Panc1 (cell line): ENCODE data around the gene CCDC92B. TPM values are rescaled to one million over a fixed set of nuclear protein-coding genes. Genes with fewer than 3 reads are reported as not detected.

Source experiments
- ATAC-seq: fragments of 200-7000 bp; cut with Tn5 transposase; 2 replicates; pipeline ENCODE4 v1.9.1; 2020; ENCODE audit warnings: mild to moderate bottlenecking, moderate library complexity
- BruUV-seq: library from RNA; stranded (reverse); fragments of 400-500 nt; replicated peaks from 2 replicates; lab custom pipeline; 2021; lab: Mats Ljungman, UMichigan
- CTCF ChIA-PET: fragments of 300-600 bp; sonication (Branson Sonifier 250); formaldehyde crosslinking; loops from one replicate; lab custom pipeline; 2022; ENCODE audit warnings: antibody characterized with exemption; lab: Charles Lee
- POLR2A ChIA-PET: fragments of 300-600 bp; sonication (Branson Sonifier 250); formaldehyde crosslinking; loops from one replicate; lab custom pipeline; 2022; ENCODE audit warnings: antibody characterized with exemption; lab: Charles Lee
- DNase-seq: peaks from one replicate; pipeline ENCODE4 v3.0.0-alpha.2; 2010; ENCODE audit warnings: low read depth, low spot score
- H3K27ac ChIP-seq: 2 replicates; pipeline ENCODE4 v1.5.1; 2011; ENCODE audit warnings: mild to moderate bottlenecking, low read length, inconsistent platforms
- H3K27me3 ChIP-seq: fragments of 200-500 bp; sonication (Bioruptor generic); 2 replicates; pipeline ENCODE4 v1.6.0; 2014; ENCODE audit warnings: low read length, inconsistent platforms; ENCODE audit not compliant: control insufficient read depth, insufficient read depth
- H3K36me3 ChIP-seq: fragments of 200-500 bp; sonication (Bioruptor generic); 2 replicates; pipeline ENCODE4 v1.5.1; 2014; ENCODE audit warnings: inconsistent platforms, mild to moderate bottlenecking, low read length, moderate library complexity; ENCODE audit not compliant: control insufficient read depth, insufficient read depth
- H3K4me1 ChIP-seq: 2 replicates; pipeline ENCODE4 v1.5.1; 2011; ENCODE audit warnings: inconsistent platforms, mild to moderate bottlenecking, low read length, moderate library complexity; ENCODE audit not compliant: control insufficient read depth, insufficient read depth
- H3K4me3 ChIP-seq, 2 experiments: 2 replicates each; pipeline ENCODE4 v1.5.1; 2011 to 2012; ENCODE audit warnings: low read depth in 2 of 2, low read length in 2 of 2, mild to moderate bottlenecking in 2 of 2, inconsistent platforms in 1 of 2, moderate library complexity in 1 of 2
- H3K9me3 ChIP-seq: fragments of 200-500 bp; sonication (Bioruptor generic); 2 replicates; pipeline ENCODE4 v1.5.1; 2014; ENCODE audit warnings: low read depth, mild to moderate bottlenecking, inconsistent platforms, low read length, moderate library complexity; ENCODE audit not compliant: control insufficient read depth, insufficient read depth
- CTCF ChIP-seq: fragments of 450-650 bp; IDR thresholded peaks from 2 replicates; pipeline ENCODE4 v1.5.1; 2017; ENCODE audit warnings: mild to moderate bottlenecking
- POLR2AphosphoS5 ChIP-seq: IDR thresholded peaks from 2 replicates; pipeline ENCODE4 v1.6.1; 2012; ENCODE audit warnings: mild to moderate bottlenecking, low read depth, low read length, moderate library complexity
- REST ChIP-seq, 2 experiments: IDR thresholded peaks; 2 replicates each; pipeline ENCODE4 v1.6.1; 2011 to 2012; ENCODE audit warnings: low read depth in 2 of 2, control low read depth in 1 of 2, low read length in 1 of 2, mild to moderate bottlenecking in 1 of 2, moderate library complexity in 1 of 2; ENCODE audit not compliant: insufficient read depth in 1 of 2
- SIN3A ChIP-seq: IDR thresholded peaks from 2 replicates; pipeline ENCODE4 v1.6.1; 2012; ENCODE audit warnings: low read depth, mild to moderate bottlenecking, low read length, moderate library complexity, borderline replicate concordance; ENCODE audit not compliant: insufficient read depth
- TCF7L2 ChIP-seq: IDR thresholded peaks from 2 replicates; pipeline ENCODE4 v1.6.1; 2011; ENCODE audit warnings: mild to moderate bottlenecking, low read depth, low read length, inconsistent platforms
- in situ Hi-C: cut with HindIII; loops from 2 replicates; pipeline ENCODE4 v1.10.0; 2016; ENCODE audit warnings: low sequenced_read_pairs, low pct_unique_long_range_greater_than_20kb
- intact Hi-C: fragments of 100-400 bp; cut with micrococcal nuclease; formaldehyde crosslinking; loops from one replicate; pipeline ENCODE4 v1.10.0; 2022; ENCODE audit not compliant: unreplicated experiment
- total RNA-seq: library from RNA; stranded (reverse); gene quantifications from one replicate; pipeline ENCODE4 v1.2.1, GENCODE V29; 2021; ENCODE audit not compliant: unreplicated experiment

CCDC92B gene
- total RNA-seq, 1 experiment from 2014 or later = 0.51 TPM

GRCh38 chr17:2695961-2696760 is 53.3 kb downstream of the CCDC92B start:
- POLR2A ChIA-PET = no interaction called here
- intact Hi-C loops (no loop called here), in situ Hi-C loops (no loop called here)
- DNase-seq (no peak), ATAC-seq (no peak)
- TF ChIP-seq SIN3A = no peak
- TF ChIP-seq POLR2AphosphoS5 = no peak
- no peak for TF ChIP-seq TCF7L2
- no peak for TF ChIP-seq CTCF
- TF ChIP-seq REST (IDR thresholded peaks at IDR 0.05; ENCODE audit: insufficient read depth in 1 of 2, low read depth in 2 of 2, low read length in 1 of 2) = no peak
- Histone ChIP-seq H3K27ac (no peak overlapping the region), H3K4me3 (no peak overlapping the region), H3K4me1 (no peaks in the 10 kb centered on the region), H3K27me3 (no peaks in the 10 kb centered on the region), H3K9me3 (no peaks in the 10 kb centered on the region), H3K36me3 (no peaks in the 10 kb centered on the region)
- CTCF ChIA-PET = no interaction called here
- no TSS peak for BruUV-seq

GRCh38 chr17:2695243-2695960 is 54.0 kb downstream of the CCDC92B start:
- ATAC-seq (no peak), DNase-seq (no peak)
- H3K4me1 ChIP-seq = no peaks in the 10 kb centered on the region
- BruUV-seq = no TSS peak
- H3K27ac ChIP-seq = no peak overlapping the region
- no peak overlapping the region for H3K4me3 ChIP-seq
- CTCF ChIA-PET = no interaction called here
- no peaks in the 10 kb centered on the region for H3K9me3 ChIP-seq
- no peaks in the 10 kb centered on the region for H3K27me3 ChIP-seq
- in situ Hi-C loops (no loop called here), intact Hi-C loops (no loop called here)
- H3K36me3 ChIP-seq = no peaks in the 10 kb centered on the region
- TF ChIP-seq REST (IDR thresholded peaks at IDR 0.05; ENCODE audit: insufficient read depth in 1 of 2, low read depth in 2 of 2, low read length in 1 of 2) = no peak
- TF ChIP-seq CTCF = no peak
- no peak for TF ChIP-seq SIN3A
- POLR2A ChIA-PET = interaction anchor here (0.6 kb wide), 1 partner anchor 73 kb away, joined by 8 read pairs; no protein-coding TSS in a partner anchor
